Measurements from ENCODE around the gene CEP112. TPM values are rescaled to one million over a fixed set of nuclear protein-coding genes. Genes with fewer than 3 reads are reported as not detected.

The CEP112 gene
- total and polyA plus RNA-seq, 2 of the 13 experiments (the other 11 are each of a cell fraction or from before 2014, with no cell fraction given), result 1.2 to 3.4 TPM

DNA sequence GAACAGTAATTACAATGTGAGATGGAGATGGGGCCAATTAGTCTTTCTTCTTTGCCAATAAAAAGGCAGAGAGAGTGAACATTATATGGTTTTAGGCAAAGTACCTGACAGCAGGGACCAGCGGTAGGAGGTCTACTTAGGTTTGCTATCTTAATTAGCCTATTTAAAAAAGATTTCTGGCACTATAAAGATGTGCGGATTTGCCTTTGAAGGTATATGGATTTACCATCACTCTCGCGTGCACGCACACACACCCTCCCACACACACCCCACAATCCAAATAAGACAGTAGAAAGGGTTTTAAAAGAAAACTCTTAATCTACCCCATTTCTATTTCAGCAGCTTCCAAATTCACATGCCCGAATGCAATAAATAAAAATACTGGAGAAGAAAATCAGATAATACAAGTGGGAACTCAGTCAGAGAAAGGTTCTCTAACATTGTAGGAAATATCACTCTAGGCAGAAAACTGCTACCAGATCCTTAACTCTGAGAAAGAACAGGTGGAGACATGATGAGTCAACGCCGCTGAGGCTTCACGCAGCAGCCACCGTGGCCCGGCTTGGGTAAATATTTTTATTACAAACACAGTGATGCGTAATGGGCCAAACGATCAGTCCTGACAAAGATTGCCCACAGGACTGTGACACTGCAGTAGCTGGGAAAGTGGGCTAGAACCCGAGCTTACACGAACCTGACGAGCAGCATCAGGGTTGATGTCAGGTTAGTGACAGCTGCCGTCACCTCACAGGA, 563.9 kb downstream of the CEP112 start (continued):
- TF ChIP-seq, protein P1, sequence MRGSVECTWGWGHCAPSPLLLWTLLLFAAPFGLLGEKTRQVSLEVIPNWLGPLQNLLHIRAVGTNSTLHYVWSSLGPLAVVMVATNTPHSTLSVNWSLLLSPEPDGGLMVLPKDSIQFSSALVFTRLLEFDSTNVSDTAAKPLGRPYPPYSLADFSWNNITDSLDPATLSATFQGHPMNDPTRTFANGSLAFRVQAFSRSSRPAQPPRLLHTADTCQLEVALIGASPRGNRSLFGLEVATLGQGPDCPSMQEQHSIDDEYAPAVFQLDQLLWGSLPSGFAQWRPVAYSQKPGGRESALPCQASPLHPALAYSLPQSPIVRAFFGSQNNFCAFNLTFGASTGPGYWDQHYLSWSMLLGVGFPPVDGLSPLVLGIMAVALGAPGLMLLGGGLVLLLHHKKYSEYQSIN (CRISPR knock-in tag; IDR thresholded peaks at IDR 0.05; ENCODE audit: borderline replicate concordance), result no peak
- TF ChIP-seq RFX3 (CRISPR knock-in tag; IDR thresholded peaks at IDR 0.05) (no peak), KDM4B (CRISPR knock-in tag; IDR thresholded peaks at IDR 0.05) (no peak), SP140L (CRISPR knock-in tag; IDR thresholded peaks at IDR 0.05; ENCODE audit: borderline replicate concordance) (no peak), SALL1 (CRISPR knock-in tag; IDR thresholded peaks at IDR 0.05) (peak; percentile 82), CEBPG (CRISPR knock-in tag; IDR thresholded peaks at IDR 0.05) (0 out of 2 replicates have a peak, but pooled peaks have one; percentile 13), MEIS1 (CRISPR knock-in tag; IDR thresholded peaks at IDR 0.05; ENCODE audit: borderline replicate concordance) (no peak), GTF2F1 (IDR thresholded peaks at IDR 0.05; ENCODE audit: low read length) (no peak), AGO1 (IDR thresholded peaks at IDR 0.05; ENCODE audit: low read depth, low read length, poor library complexity, severe bottlenecking) (no peak), FIP1L1 (IDR thresholded peaks at IDR 0.05; ENCODE audit: borderline replicate concordance, insufficient read depth, low read depth, low read length) (no peak), ZNF484 (CRISPR knock-in tag; IDR thresholded peaks at IDR 0.05; ENCODE audit: borderline replicate concordance, low read depth) (no peak), DMAP1 (CRISPR knock-in tag; IDR thresholded peaks at IDR 0.05) (no peak), RARA (CRISPR knock-in tag; IDR thresholded peaks at IDR 0.05) (peak; percentile 80), ZNF224 (CRISPR knock-in tag; IDR thresholded peaks at IDR 0.05) (no peak), ZNF256 (CRISPR knock-in tag; conservative IDR thresholded peaks at IDR 0.05) (no peak), SIX1 (CRISPR knock-in tag; IDR thresholded peaks at IDR 0.05; ENCODE audit: borderline replicate concordance) (no peak), SIN3A (IDR thresholded peaks at IDR 0.05; ENCODE audit: borderline replicate concordance, low read depth, low read length) (no peak; the same call in 1 of the 2 replicates), ZNF709 (CRISPR knock-in tag; IDR thresholded peaks at IDR 0.05) (no peak), SUZ12 (IDR thresholded peaks at IDR 0.05; ENCODE audit: low read depth, low read length) (no peak)
- TF ChIP-seq, protein P2, sequence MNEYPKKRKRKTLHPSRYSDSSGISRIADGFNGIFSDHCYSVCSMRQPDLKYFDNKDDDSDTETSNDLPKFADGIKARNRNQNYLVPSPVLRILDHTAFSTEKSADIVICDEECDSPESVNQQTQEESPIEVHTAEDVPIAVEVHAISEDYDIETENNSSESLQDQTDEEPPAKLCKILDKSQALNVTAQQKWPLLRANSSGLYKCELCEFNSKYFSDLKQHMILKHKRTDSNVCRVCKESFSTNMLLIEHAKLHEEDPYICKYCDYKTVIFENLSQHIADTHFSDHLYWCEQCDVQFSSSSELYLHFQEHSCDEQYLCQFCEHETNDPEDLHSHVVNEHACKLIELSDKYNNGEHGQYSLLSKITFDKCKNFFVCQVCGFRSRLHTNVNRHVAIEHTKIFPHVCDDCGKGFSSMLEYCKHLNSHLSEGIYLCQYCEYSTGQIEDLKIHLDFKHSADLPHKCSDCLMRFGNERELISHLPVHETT (CRISPR knock-in tag; conservative IDR thresholded peaks at IDR 0.05), result no peak
- TF ChIP-seq, protein P3, sequence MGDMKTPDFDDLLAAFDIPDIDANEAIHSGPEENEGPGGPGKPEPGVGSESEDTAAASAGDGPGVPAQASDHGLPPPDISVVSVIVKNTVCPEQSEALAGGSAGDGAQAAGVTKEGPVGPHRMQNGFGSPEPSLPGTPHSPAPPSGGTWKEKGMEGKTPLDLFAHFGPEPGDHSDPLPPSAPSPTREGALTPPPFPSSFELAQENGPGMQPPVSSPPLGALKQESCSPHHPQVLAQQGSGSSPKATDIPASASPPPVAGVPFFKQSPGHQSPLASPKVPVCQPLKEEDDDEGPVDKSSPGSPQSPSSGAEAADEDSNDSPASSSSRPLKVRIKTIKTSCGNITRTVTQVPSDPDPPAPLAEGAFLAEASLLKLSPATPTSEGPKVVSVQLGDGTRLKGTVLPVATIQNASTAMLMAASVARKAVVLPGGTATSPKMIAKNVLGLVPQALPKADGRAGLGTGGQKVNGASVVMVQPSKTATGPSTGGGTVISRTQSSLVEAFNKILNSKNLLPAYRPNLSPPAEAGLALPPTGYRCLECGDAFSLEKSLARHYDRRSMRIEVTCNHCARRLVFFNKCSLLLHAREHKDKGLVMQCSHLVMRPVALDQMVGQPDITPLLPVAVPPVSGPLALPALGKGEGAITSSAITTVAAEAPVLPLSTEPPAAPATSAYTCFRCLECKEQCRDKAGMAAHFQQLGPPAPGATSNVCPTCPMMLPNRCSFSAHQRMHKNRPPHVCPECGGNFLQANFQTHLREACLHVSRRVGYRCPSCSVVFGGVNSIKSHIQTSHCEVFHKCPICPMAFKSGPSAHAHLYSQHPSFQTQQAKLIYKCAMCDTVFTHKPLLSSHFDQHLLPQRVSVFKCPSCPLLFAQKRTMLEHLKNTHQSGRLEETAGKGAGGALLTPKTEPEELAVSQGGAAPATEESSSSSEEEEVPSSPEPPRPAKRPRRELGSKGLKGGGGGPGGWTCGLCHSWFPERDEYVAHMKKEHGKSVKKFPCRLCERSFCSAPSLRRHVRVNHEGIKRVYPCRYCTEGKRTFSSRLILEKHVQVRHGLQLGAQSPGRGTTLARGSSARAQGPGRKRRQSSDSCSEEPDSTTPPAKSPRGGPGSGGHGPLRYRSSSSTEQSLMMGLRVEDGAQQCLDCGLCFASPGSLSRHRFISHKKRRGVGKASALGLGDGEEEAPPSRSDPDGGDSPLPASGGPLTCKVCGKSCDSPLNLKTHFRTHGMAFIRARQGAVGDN (CRISPR knock-in tag; IDR thresholded peaks at IDR 0.05), result 0 out of 2 replicates have a peak, but pooled peaks have one; percentile 3
- TF ChIP-seq, protein P4, sequence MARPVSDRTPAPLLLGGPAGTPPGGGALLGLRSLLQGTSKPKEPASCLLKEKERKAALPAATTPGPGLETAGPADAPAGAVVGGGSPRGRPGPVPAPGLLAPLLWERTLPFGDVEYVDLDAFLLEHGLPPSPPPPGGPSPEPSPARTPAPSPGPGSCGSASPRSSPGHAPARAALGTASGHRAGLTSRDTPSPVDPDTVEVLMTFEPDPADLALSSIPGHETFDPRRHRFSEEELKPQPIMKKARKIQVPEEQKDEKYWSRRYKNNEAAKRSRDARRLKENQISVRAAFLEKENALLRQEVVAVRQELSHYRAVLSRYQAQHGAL (CRISPR knock-in tag; IDR thresholded peaks at IDR 0.05; ENCODE audit: not compliant biosample characterization), result no peak

Data from HepG2 (cell line).